GM12878 (cell line): ENCODE data around the gene C1orf232. TPM values are rescaled to one million over a fixed set of nuclear protein-coding genes. Genes with fewer than 3 reads are reported as not detected.
A peak's percentile ranks its signal among the peaks of the same experiment; 100 is the strongest.

Experiments used
- ATAC-seq: fragments of 200-7000 bp; cut with Tn5 transposase; 3 replicates; pipeline ENCODE4 v1.9.1; 2020; ENCODE audit warnings: mild to moderate bottlenecking, moderate library complexity
- BruUV-seq: library from RNA; stranded (reverse); fragments of 400-500 nt; replicated peaks from 2 replicates; lab custom pipeline; 2021; lab: Mats Ljungman, UMichigan
- CTCF ChIA-PET: fragments of 300-600 bp; sonication (Branson Sonifier 250); formaldehyde crosslinking; extraction: SDS; loops from one replicate; lab custom pipeline; 2021; ENCODE audit warnings: inconsistent platforms; lab: Yijun Ruan, JAX
- POLR2A ChIA-PET: fragments of 350-600 bp; formaldehyde crosslinking; extraction: SDS; loops from one replicate; lab custom pipeline; 2021; ENCODE audit warnings: inconsistent platforms; lab: Charles Lee
- RAD21 ChIA-PET: fragments of 300-600 bp; sonication (Branson Sonifier 250); formaldehyde crosslinking; loops from one replicate; lab custom pipeline; 2023; ENCODE audit warnings: antibody characterized with exemption; ENCODE audit not compliant: unreplicated experiment; lab: Charles Lee
- SMC1A ChIA-PET: fragments of 300-600 bp; sonication (Branson Sonifier 250); formaldehyde crosslinking; loops from one replicate; lab custom pipeline; 2023; ENCODE audit not compliant: unreplicated experiment, uncharacterized antibody; lab: Charles Lee
- DNase-seq: peaks from one replicate; pipeline ENCODE4 v3.0.0-alpha.2; 2011; ENCODE audit warnings: low read depth, low spot score
- FAIRE-seq: peaks from 3 replicates; lab custom pipeline; 2011; peaks lifted over from hg19 to GRCh38; lab: Jason Lieb, UNC
- H2AFZ ChIP-seq: 2 replicates; pipeline ENCODE4 v1.6.0; 2011; ENCODE audit warnings: low read depth, low read length, control low read depth; ENCODE audit not compliant: control insufficient read depth
- H3K27ac ChIP-seq: 2 replicates; pipeline ENCODE4 v1.5.1; 2011; ENCODE audit warnings: control low read depth; ENCODE audit not compliant: control insufficient read depth, insufficient read depth
- H3K27me3 ChIP-seq, 2 experiments: replicated peaks in 1 of 2; 2 replicates each; pipeline versions ENCODE4 v1.6.0 to v1.6.1; 2011; ENCODE audit warnings: low read length in 1 of 2; ENCODE audit not compliant: control insufficient read depth in 2 of 2, insufficient read depth in 2 of 2
- H3K36me3 ChIP-seq, 2 experiments: 2 replicates each; pipeline ENCODE4 v1.5.1; 2011; ENCODE audit warnings: low read length in 1 of 2; ENCODE audit not compliant: control insufficient read depth in 2 of 2, insufficient read depth in 2 of 2
- H3K4me1 ChIP-seq: 2 replicates; pipeline ENCODE4 v1.6.1; 2011; ENCODE audit warnings: mild to moderate bottlenecking, low read length, moderate library complexity, mixed read lengths; ENCODE audit not compliant: control insufficient read depth, insufficient read depth
- H3K4me2 ChIP-seq: 2 replicates; pipeline ENCODE4 v1.6.0; 2011; ENCODE audit warnings: control low read depth; ENCODE audit not compliant: control insufficient read depth, insufficient read depth
- H3K4me3 ChIP-seq: fragments of 200-600 bp; sonication (generic); 2 replicates; pipeline ENCODE4 v1.5.1; 2016
- H3K79me2 ChIP-seq: 2 replicates; pipeline ENCODE4 v1.6.0; 2011; ENCODE audit warnings: low read length; ENCODE audit not compliant: control insufficient read depth, insufficient read depth
- H3K9ac ChIP-seq: 2 replicates; pipeline ENCODE4 v1.8.0; 2011; ENCODE audit warnings: low read length, control low read depth, mixed read lengths; ENCODE audit not compliant: control insufficient read depth, insufficient read depth
- H3K9me3 ChIP-seq: replicated peaks from 3 replicates; pipeline ENCODE4 v1.5.1; 2011; ENCODE audit warnings: mild to moderate bottlenecking, low read length; ENCODE audit not compliant: control insufficient read depth, insufficient read depth
- H4K20me1 ChIP-seq: 2 replicates; pipeline ENCODE4 v1.6.0; 2011; ENCODE audit not compliant: control insufficient read depth, insufficient read depth
- BRCA1 ChIP-seq: IDR thresholded peaks from 2 replicates; pipeline ENCODE4 v1.6.1; 2011; ENCODE audit warnings: low read depth, low read length, improper control_type of control experiment
- NFYA ChIP-seq: IDR thresholded peaks from 2 replicates; pipeline ENCODE4 v1.6.1; 2011; ENCODE audit warnings: low read depth, mild to moderate bottlenecking, low read length, improper control_type of control experiment, borderline replicate concordance
- PAX8 ChIP-seq: fragments of 450-650 bp; IDR thresholded peaks from 2 replicates; pipeline ENCODE4 v1.6.1; 2017; ENCODE audit warnings: mild to moderate bottlenecking, moderate library complexity
- SIN3A ChIP-seq: IDR thresholded peaks from 2 replicates; pipeline ENCODE4 v1.6.1; 2012; ENCODE audit warnings: low read depth, low read length, improper control_type of control experiment
- SPI1 ChIP-seq: IDR thresholded peaks from 2 replicates; pipeline ENCODE4 v1.6.1; 2011; ENCODE audit warnings: low read depth, mild to moderate bottlenecking, low read length, moderate library complexity, borderline replicate concordance; ENCODE audit not compliant: insufficient read depth
- WGBS: methylation state at CpG from one replicate; pipeline ENCODE4 v1.1.6; 2016; ENCODE audit warnings: low lambda C conversion rate; ENCODE audit not compliant: insufficient replicate concordance, insufficient coverage; ENCODE audit errors: missing lambda C conversion rate; 5-methylcytosine and 5-hydroxymethylcytosine counted together
- in situ Hi-C: fragments of 300-500 bp; cut with MboI; formaldehyde crosslinking; loops from 9 replicates; pipeline ENCODE4 v1.14.3; 2018; ENCODE audit warnings: mixed read lengths
- intact Hi-C: fragments of 100-400 bp; cut with micrococcal nuclease; formaldehyde crosslinking; loops from one replicate; pipeline ENCODE4 v1.14.2; 2022; ENCODE audit not compliant: unreplicated experiment
- polyA plus RNA-seq, 11 experiments: library from polyadenylated mRNA; depleted of rRNA in 4 of 11; unstranded in 6 of 11; stranded (reverse) in 5 of 11; fragments of >200 nt; fragmentation: Nextera tagmentation in 4 of 11; fragmentation: Illumina TruSeq in 1 of 11; extraction: Ambion mirVana in 4 of 11; extraction: Trizol in 1 of 11; gene quantifications; 1 replicate in 1 of 11; 2 replicates in 10 of 11; pipeline versions ENCODE4 v1.2.1 to v1.2.3, GENCODE V29; 2011 to 2016; ENCODE audit warnings: inconsistent platforms in 2 of 11, missing spikeins in 2 of 11, low read depth in 1 of 11
- total RNA-seq, 4 experiments: library from RNA; depleted of rRNA in 3 of 4; stranded (reverse); fragments of >200 nt in 3 of 4; fragmentation: Illumina TruSeq in 1 of 4; extraction: Trizol in 1 of 4; gene quantifications; 2 replicates each; pipeline versions ENCODE4 v1.2.1 to v1.2.3, GENCODE V29; 2013 to 2021

Gene C1orf232
- total and polyA plus RNA-seq, 10 of the 15 experiments (the other 5 are each of a cell fraction or from before 2014, with no cell fraction given): not detected

- ChIA-PET POLR2A (no interaction called here), CTCF (interaction anchor here (0.7 to 8.3 kb wide), 11 partner anchors 15 to 295 kb away, joined by 3 to 92 read pairs (median 3); no protein-coding TSS in a partner anchor), SMC1A (interaction anchor here (0.8 to 2.5 kb wide), 6 partner anchors 10 to 114 kb away, joined by 3 to 5 read pairs (median 4); partner anchors contain the start of genes CEP85 and PDIK1L), RAD21 (interaction anchor here (0.5 to 2.2 kb wide), 5 partner anchors 11 to 24 kb away, joined by 3 to 13 read pairs (median 5); partner anchors contain the start of gene PDIK1L)
- H3K36me3 ChIP-seq: peaks cover 0 to 6% of the 10 kb centered on the region in 2 experiments; a peak in 1 of 4 replicates
- no peak overlapping the region for H3K27ac ChIP-seq
- no peak overlapping the region for H3K4me2 ChIP-seq
- TF ChIP-seq SPI1: peak; percentile 8; the same call in 1 of the 2 replicates
- TF ChIP-seq SIN3A: no peak
- TF ChIP-seq PAX8: no peak
- TF ChIP-seq NFYA: no peak
- TF ChIP-seq BRCA1: no peak
- DNase-seq: no peak
- H2AFZ ChIP-seq: no peak overlapping the region
- H3K9ac ChIP-seq: no peak overlapping the region
- intact Hi-C loops (no loop called here), in situ Hi-C loops (no loop called here)
- no peaks in the 10 kb centered on the region for H3K27me3 ChIP-seq
- H3K4me3 ChIP-seq: no peak overlapping the region
- WGBS: 75% methylated on average over 8 of the region's 8 CpGs
- BruUV-seq: no TSS peak
- H4K20me1 ChIP-seq: no peaks in the 10 kb centered on the region
- ATAC-seq: no peak
- peaks cover 4% of the 10 kb centered on the region for H3K4me1 ChIP-seq
- no peak for FAIRE-seq
- no peaks in the 10 kb centered on the region for H3K9me3 ChIP-seq
- no peaks in the 10 kb centered on the region; the same call in 1 of the 2 replicates for H3K79me2 ChIP-seq
Measured at GRCh38 chr1:26121854-26122773, 46.6 kb downstream of the C1orf232 start.
